ENCODE data around the gene TPRN.

DNA sequence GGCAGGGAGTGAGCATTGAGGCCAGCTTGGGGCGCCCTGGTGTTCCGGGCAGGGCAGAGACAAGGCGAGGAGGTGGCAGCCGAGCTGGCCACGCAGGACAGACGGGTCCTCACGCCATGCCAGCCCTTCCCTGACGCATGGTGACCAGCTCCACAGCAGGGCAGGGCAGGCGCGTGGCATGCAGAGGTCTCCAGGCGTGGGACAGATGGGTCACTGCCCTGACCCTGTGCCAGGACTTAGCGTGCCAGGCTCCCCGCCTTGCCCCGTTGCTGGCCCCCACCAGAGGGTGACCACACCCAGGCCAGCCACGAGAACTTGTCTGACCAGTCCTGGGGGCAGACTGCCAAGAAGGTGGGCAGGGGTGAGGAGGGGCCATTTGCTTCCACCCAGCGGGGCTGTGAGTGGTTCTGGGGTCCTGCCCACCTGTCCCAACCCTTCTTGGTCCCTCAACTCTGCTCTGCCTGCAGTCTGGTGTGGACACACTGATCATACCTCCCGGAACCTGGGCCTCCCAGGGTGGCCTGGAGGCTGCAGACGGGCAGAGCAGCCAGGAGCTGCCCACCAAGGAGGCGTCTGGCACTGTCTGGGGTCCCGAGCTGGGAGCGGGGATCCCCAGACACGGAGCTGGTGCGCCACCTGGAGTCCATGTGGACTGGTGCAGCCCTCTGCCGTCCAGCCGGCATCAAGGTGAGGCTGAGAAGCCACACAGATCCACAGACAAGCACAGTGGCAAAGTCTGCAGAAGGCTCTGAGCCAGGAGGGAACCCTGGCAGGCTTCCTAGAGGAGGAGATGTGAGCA lies 26.7 kb upstream of the TPRN start, which contains the start of gene RNF224:
- TF ChIP-seq, protein P1, sequence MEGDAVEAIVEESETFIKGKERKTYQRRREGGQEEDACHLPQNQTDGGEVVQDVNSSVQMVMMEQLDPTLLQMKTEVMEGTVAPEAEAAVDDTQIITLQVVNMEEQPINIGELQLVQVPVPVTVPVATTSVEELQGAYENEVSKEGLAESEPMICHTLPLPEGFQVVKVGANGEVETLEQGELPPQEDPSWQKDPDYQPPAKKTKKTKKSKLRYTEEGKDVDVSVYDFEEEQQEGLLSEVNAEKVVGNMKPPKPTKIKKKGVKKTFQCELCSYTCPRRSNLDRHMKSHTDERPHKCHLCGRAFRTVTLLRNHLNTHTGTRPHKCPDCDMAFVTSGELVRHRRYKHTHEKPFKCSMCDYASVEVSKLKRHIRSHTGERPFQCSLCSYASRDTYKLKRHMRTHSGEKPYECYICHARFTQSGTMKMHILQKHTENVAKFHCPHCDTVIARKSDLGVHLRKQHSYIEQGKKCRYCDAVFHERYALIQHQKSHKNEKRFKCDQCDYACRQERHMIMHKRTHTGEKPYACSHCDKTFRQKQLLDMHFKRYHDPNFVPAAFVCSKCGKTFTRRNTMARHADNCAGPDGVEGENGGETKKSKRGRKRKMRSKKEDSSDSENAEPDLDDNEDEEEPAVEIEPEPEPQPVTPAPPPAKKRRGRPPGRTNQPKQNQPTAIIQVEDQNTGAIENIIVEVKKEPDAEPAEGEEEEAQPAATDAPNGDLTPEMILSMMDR (IDR thresholded peaks at IDR 0.05 in 2 of 3, conservative IDR thresholded peaks at IDR 0.05 in 1 of 3; ENCODE audit: borderline replicate concordance in 1 of 3, insufficient read depth in 1 of 3, low read depth in 2 of 3, low read length in 2 of 3) = peak in 2 of 3 experiments; percentile 88 to 93; a peak in 4 of 6 replicates
- TF ChIP-seq SRF (IDR thresholded peaks at IDR 0.05; ENCODE audit: low read depth) (no peak), ZFX (IDR thresholded peaks at IDR 0.05) (no peak), SIN3A (IDR thresholded peaks at IDR 0.05; ENCODE audit: low read depth) (no peak), FOSL1 (IDR thresholded peaks at IDR 0.05; ENCODE audit: low read depth) (no peak), EZH2 (IDR thresholded peaks at IDR 0.05) (no peak), RAD21 (IDR thresholded peaks at IDR 0.05; ENCODE audit: low read depth) (no peak), ZNF274 (IDR thresholded peaks at IDR 0.05; ENCODE audit: low read depth, low read length) (no peak)
- TF ChIP-seq, protein P2, sequence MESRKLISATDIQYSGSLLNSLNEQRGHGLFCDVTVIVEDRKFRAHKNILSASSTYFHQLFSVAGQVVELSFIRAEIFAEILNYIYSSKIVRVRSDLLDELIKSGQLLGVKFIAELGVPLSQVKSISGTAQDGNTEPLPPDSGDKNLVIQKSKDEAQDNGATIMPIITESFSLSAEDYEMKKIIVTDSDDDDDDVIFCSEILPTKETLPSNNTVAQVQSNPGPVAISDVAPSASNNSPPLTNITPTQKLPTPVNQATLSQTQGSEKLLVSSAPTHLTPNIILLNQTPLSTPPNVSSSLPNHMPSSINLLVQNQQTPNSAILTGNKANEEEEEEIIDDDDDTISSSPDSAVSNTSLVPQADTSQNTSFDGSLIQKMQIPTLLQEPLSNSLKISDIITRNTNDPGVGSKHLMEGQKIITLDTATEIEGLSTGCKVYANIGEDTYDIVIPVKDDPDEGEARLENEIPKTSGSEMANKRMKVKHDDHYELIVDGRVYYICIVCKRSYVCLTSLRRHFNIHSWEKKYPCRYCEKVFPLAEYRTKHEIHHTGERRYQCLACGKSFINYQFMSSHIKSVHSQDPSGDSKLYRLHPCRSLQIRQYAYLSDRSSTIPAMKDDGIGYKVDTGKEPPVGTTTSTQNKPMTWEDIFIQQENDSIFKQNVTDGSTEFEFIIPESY (IDR thresholded peaks at IDR 0.05; ENCODE audit: extremely low read depth, insufficient replicate concordance, low read length) = no peak
- TF ChIP-seq, protein P3, sequence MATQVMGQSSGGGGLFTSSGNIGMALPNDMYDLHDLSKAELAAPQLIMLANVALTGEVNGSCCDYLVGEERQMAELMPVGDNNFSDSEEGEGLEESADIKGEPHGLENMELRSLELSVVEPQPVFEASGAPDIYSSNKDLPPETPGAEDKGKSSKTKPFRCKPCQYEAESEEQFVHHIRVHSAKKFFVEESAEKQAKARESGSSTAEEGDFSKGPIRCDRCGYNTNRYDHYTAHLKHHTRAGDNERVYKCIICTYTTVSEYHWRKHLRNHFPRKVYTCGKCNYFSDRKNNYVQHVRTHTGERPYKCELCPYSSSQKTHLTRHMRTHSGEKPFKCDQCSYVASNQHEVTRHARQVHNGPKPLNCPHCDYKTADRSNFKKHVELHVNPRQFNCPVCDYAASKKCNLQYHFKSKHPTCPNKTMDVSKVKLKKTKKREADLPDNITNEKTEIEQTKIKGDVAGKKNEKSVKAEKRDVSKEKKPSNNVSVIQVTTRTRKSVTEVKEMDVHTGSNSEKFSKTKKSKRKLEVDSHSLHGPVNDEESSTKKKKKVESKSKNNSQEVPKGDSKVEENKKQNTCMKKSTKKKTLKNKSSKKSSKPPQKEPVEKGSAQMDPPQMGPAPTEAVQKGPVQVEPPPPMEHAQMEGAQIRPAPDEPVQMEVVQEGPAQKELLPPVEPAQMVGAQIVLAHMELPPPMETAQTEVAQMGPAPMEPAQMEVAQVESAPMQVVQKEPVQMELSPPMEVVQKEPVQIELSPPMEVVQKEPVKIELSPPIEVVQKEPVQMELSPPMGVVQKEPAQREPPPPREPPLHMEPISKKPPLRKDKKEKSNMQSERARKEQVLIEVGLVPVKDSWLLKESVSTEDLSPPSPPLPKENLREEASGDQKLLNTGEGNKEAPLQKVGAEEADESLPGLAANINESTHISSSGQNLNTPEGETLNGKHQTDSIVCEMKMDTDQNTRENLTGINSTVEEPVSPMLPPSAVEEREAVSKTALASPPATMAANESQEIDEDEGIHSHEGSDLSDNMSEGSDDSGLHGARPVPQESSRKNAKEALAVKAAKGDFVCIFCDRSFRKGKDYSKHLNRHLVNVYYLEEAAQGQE (IDR thresholded peaks at IDR 0.05; ENCODE audit: low read depth) = no peak
